Amygdala (tissue), 56 donors: ENCODE data around the gene CACNA1C.

Source experiments
- DNase-seq, 56 donors: peaks; one replicate each; lab custom pipeline; 2025; lab: John Stamatoyannopoulos, UW

The CACNA1C gene

DNA sequence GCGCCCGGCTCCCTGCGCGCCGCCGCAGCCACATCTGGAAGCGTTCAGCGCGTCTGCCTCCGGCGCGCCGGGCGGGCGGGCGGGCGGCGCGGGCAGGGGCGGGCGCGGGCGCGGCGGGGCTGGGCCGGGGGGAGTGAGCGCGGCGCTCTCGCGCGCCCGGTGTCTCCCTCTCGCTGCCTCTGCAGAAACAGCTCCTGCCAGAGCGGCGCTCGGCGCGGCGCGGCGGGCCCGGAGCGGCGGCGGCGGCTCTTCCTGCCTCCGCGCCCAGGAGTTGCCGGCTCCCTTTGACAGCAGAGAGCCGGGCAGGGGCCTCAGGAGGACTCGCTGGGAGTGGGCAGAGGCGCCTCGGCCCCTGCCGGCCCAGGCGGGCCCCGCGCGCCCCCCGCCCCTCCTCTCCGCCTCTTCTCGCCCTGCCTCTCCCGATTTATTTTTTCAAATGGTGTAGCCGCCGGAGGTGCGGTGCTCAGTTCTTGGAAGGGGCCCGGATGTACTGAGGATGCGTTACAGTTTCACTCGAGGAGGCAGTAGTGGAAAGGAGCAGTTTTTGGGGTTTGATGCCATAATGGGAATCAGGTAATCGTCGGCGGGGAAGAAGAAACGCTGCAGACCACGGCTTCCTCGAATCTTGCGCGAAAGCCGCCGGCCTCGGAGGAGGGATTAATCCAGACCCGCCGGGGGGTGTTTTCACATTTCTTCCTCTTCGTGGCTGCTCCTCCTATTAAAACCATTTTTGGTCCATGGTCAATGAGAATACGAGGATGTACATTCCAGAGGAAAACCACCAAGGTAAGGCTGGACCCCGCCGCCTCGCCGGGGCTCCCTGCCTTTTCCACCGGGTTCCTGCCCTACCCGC lies at the start of gene CACNA1C:
Gene CACNA1C (plus strand): TSS at position 162 of the 853 bp plus-strand sequence. CDS start 576 bp downstream, at position 738.
- DNase-seq: peak in 28 of 56 donors; percentile 10 to 71 (median 42)

DNA sequence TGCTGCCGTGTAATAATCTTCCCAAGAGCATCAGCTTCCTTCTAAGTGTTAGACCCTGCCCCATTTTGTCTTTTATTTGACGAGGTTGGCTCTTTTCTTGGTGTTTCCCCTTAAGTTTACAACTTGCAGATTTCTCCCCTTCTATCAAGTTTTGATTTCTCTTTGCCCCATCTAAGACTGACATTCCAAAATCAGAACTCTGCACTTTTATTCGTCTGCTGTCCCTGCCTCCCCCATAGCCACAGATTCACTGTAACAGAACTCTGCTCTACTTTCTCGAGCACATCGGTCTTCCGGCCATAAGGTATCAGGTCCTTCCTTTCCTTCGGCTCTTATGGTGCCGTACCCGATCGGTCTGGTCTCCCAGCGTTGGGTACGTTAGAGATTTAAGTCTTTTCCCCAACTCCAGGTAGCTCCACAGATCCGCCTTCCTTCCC lies 49.1 kb upstream of the CACNA1C start:
- no peak for DNase-seq

DNA sequence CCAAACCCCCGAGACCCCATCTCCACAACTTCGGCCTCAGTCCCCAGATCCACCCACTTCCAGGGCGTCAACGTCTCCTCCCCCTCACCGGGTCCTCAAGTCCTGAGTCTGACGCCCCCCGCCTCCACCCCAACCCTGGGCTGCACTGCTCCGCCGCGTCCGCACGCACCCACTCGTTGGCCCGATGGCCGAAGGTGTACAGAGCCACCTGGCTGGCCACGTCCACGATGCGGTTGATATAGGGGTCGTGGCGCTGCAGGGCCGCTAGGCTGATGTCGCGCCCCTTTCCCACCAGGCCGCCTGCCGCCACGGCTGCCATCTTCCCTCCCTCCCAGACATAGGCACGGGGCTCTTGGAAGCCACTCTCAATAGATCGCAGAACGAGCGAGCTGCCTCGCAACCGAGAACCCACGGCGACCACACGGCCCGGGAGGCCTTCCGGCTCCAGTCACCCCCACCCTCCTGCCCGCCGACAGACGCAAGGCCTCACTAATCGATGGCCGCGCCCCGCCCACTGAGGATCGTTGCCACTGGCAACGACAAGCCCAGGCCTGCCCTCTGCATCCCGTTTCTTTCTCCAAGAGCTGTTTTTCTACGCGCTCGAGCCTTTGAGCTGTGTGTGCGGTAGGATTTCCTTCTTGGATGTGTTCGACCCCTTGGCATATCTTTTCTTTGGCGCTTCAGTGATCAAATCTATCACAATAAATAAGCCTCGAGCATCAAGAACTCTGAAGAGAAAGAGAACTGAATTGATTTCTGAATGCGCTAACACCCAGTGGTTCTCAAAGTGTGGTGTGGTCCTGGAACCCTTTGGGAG lies 48.5 kb upstream of the CACNA1C start, which contains the start of gene DCP1B:
Gene DCP1B (minus strand): TSS at position 345 of the 817 bp plus-strand sequence. CDS start 26 bp downstream, at position 319.
- peak; percentile 61 to 99 (median 95) for DNase-seq

DNA sequence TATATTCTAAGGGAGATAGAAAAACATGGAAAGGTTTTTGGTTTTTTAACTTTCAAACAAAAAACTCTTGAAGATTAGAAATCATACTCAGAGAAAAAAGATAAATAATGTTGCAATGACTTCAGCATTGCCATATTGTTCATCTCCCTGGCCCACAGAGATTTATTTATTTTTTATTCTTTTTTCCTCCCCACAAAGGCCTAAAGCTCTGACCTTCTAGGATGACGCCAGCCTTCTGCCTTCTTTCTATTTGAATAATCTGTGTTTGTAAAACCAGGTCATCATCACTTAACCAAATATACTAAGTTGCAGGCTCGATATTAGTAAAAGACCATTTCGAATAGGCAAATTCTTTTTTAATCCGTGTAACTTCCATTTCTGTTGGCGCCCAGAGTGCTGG lies 44.1 kb upstream of the CACNA1C start:
- no peak for DNase-seq

DNA sequence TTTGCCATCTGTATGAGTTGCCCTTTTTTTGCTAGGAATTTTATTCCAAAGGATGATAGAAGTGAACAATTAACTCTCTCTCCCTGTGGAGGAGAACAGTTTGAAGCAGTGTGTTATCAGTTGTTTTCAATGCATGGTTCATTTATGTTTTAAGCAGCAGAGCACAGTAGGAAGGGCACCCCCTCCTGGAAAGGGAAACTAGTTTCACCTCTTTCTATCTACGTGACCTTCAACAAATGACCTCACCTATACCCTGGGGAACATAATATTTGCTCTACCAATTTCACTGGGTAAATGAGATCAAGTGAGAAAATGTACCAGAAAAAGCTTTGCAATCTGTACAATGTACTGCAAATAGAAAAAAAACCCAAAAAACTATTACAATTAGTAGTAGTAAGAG lies 43.2 kb upstream of the CACNA1C start:
- no peak for DNase-seq

DNA sequence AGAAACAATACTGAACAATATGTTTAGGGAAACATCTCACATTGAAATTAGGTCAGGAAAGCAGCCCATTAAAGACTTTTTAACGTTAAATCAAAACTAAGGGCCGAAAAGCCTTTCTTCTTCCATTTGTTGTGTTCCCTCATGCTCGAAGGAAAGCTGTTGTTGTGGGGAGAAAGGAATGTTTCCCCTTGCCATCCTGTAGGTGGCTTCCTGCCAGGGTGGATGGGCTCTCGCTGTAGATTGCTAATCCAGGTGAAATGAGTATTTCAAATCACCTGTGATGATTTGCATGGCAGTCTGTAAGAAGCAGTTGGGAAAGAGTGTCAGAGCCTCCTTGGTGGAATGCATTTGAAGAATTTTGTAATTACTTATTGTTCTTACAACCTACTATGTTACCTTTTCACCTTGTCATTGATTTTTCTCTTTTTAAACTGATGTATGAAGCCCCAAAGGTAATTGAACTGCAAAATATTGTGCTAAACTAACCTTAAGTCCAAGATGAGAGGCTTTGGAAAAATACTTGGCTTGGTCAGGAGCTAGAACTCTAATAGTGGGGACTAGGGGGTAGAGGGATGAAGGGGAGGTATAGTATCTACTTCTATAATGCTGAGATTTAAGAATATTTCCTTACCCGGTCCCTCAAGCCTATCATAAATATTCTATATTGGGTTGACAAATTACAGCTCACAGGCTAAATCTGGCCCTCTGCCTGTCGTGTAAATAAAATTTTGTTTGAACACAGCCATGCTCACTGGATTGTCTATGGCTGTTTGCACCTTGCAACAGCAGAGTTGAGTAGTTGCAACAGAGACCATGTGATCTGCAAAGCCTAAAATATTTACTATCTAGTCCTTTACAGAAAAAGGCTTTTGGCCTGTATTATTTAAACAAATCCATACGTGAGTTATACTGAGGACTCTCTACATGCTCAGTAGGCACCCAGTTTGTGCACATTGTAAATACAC lies 40.9 kb upstream of the CACNA1C start:
- DNase-seq: no peak

DNA sequence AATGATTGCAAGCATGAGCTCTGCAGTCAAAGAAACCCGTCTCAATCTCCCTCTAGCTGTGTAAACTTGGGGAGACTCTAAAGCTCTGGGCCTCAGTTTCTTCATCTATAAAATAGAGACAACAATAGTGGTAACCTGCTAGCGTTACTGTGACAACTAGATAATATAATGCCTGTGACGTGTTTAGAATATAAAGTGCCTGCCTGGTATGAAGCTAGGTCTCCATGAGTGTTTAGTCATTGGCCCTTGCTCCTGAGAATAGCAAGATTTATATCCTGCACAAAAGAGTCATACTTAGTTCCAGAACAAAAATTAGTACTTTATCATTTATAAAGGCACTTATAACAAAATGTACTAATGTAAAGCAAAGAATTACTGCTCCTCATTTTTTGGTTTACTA lies 39.7 kb upstream of the CACNA1C start:
- no peak for DNase-seq

DNA sequence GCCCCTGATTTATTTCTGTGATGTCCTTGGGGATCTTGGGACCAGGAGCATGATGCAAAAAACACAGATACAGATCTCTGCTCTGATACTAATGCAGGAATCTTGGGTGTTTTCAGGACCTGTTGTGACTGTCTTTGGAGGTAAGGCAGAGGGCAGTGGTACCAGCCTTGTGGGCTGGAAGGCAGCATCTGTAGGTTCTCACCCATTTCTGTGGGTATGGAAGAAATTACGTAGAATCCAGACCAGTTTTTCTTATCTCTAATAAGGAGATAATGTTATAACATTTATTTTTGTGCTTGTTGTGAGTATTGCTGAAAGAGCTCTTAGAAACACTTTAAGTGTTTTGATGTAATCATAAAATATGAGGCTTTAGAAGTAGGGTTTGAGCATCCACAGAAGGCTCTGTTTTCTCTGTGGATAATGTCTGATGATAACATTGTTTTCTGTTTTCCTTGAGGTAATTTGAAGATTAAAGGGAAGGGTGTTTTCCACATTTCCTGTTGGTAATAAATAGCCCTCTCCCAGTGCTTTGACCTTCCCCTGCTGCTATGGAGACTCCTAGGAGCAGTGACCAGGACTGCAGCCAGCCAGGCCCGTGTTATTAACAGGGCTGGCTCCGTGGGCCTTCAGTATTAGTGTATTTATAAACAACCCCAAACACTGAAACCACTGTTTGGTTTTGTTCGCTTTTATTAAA lies 39.1 kb upstream of the CACNA1C start:
- peak in 17 of 56 donors; percentile 2 to 47 (median 14) for DNase-seq

DNA sequence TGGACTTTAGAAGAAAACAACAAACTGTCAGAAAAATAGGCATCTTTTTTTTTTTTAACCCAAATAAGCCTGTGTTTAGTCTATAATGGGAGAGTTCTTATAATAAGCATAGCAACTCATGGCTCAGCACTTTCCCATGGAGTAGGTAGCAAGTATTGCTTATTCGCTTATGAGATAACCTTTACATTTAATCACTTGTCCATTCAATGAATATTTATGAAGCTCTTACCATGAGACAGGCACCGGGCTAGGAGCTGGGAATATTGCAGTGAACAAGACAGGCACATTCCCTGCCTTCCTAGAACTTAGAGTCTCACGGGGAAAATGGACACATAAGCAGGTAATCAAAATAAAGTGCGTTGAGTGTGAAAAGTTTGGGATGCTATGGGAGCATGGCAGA lies 38.6 kb upstream of the CACNA1C start:
- no peak for DNase-seq

DNA sequence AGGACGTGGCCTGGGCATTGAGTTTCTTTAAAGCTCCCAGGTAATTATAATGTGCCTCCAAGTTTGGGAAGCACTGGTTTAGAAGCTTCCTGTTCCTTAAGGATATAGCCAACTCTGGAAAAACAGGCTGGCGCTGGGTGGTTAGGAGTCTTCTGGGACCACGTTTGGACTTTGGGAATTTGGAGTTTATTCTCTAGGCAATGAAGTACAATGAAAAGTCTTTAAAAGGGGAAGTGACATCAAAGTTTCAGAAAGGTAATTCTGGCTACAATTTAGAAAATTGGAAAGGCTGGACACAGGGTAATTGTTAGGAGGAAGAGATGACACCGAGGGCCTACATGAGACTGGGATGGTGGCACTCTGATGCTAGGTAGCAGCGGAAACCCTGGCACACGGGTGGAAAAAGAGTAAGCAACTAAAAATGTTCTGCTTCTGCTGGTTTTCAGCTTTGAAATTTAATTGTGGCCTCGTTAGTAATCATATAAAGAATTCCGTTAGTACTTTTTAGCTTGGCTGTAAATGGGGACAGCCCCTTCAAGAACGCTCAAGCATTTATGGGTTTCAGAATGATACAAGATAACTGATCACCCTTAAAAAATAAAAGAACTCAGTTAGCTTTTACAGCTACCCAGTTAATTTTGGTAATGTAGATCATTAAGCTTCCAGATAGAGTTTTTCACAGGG lies 35.8 kb upstream of the CACNA1C start:
- DNase-seq: no peak

DNA sequence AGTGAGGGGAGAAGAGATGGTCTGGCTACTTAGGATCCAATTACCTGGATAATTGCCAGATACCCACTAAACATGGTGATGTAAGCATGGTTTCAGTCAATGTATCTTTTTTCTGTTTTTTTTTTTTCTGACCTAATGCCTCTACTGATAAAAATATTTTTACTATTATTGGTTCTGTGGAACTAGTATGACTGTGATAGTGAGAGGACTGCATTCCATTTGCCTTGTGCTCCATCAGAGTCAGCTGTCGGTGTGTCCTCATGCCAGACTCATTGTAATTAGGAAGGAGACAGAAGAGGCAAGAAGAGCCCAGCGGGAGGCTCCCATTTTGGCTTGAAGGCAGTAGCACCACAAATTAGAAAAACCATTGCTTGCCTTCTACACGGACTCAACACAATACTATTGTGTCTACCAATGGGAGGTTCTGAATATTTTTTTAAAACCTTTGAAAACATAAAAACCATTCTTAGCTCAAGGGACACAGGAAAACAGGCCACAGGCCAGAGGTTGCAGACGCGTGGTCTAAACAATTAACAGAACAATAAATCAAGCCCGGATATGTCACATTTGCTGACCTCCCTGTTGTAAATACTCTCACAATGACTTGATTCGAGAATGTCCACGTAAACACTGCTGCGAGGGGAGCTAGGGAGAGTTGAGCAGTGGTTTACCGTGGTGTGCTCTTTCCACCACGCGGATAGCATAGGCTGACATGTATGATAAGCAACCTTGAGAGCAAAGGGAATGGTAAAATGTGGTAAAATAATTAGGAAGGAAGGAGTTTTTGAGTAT lies 35.0 kb upstream of the CACNA1C start:
- DNase-seq: no peak

DNA sequence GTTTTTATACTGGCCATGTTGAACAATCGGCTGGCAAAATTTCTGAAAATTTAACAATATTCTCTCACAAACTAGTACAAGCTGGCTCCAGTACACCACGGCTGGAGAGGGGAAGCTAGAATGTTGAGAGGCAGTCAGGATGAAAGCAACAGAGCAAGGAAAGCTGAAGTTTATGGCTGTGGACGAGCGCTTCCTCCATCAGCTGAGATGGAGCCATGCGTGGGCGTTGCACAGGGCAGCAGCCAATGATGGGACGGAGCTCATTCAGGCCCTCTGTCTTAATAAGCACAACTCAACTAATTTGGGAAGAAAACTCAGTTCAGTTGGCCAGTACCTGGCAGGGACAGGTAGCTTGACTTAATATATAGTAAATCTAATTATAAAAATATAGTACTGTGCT lies 34.4 kb upstream of the CACNA1C start:
- no peak for DNase-seq

DNA sequence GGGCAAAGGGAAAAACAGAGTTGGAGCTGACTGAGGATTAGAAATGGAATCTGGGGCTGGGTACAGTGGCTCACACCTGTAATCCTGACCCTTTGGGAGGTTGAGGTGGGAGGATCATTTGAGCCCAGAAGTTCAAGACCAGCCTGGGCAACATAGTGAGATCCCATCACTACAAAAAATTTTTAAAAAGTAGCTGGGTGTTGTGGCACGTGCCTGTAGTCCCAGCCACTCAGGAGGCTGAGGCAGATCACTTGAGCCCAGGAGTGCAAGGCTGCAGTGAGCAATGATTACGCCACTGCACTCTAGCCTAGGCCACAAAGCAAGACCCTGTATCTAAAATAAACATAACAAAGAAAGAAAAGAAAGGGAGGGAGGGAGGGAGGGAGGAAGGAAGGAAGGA lies 33.7 kb upstream of the CACNA1C start:
- DNase-seq: no peak

DNA sequence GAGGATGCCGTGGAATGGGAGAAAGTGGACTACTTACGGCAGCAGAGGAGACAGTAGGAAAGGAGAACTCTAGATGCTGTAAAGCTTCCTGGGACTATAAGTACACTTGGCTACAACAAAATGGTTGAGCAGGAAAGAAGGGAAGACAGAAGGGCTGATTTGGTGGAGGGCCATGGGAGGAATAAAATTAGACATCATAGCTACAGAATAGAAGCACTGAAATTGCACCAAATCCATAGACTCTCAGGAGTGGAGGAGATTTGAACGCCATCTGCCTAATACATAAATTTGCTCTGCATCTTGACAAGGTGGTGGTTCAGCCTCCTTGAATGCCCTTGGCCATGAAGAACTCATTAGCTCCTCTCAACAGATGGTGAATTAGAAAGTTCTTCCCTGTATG lies 32.3 kb upstream of the CACNA1C start:
- DNase-seq: no peak

DNA sequence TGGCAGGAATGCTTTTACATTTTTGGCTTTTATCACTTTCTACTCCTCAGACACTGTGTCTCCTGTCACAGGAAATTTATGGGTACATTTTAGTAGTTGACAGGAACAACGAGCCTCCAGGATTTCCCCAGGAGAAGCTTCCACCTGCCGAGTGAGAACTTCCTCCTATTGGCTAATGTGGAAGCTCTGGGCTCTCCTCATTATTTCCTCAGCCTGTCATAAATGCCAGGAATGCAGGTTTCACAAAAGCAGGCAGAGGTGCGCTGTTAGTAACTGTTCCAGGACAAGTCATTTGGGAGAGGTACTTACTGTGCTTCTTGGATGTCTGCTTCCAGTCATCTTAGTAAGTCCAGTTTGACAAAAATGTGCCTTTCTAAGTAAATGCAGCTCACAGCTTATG lies 29.4 kb upstream of the CACNA1C start:
- DNase-seq: no peak

DNA sequence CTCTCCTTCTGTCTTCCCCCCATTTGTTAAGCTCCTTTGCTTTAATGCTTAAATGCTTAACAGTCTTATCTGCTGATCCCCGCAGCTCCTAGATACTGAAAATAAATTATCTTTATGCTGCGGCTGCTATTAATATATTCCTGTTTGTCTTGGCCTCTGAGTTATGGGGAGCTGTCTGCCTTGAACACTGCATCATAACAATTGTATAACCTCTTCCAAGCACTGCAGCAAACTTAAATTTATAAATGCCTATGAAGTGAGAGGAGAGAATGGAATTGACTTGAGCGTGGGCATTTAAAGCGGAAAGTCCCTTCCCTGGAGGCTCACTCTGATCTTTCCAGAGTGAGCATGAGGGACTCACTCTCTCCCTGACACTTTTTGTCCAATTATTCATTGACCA lies 25.4 kb upstream of the CACNA1C start:
- no peak for DNase-seq

DNA sequence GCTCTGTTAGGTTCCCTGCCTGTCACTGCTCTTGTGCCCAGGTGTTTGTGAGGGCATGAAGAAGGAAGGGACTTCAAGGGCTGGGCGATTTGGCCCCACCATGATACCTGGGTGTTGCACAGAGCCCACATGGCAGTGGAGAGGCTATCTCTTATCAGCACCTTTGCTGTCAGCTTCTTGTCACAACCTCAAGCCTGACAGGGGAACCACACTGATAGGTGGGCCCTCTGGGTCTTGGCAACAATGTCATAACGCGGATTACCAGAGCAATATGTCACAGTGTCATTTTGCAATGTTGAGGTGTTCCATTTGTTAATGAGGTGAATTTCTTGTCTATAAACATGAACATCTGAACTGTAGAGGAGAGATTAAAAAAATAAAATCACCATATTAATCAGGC lies 22.9 kb upstream of the CACNA1C start:
- no peak for DNase-seq

DNA sequence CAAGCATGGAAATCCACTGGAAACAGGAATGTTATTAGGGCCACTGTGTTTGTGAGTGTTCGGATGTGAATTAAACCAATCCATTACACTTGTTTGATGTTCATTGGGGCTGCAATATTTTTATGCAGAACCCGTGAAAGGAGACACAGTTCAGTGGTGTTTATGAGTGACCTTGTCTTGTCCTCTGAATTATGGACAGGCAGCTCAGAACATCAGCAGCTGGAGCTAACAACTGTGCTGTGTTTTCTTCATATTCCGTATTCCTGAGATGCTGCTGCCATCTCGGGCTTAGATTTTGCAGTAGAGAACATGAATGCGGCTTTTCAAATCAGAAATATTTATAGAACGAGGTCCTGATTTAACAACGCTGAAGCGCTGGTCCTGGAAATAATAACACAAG lies 20.3 kb upstream of the CACNA1C start:
- peak in 3 of 56 donors; percentile 25 to 32 (median 29) for DNase-seq
